OCI-LY3 (cell line): Measurements from ENCODE around the gene BACH2.
"Not testable (repeated sequence)": the region's sequence is repeated elsewhere in the genome, so short reads cannot be mapped to it uniquely, and the experiment has no call there.

Experiments used
- H2AFZ ChIP-seq: fragments of 200-600, 300-600 bp; shearing (Covaris generic); 2 replicates; pipeline ENCODE4 v1.6.0; 2014; ENCODE audit warnings: antibody characterized with exemption, low read depth, low read length
- H3K27ac ChIP-seq: fragments of 200-600, 300-600 bp; sonication (generic); 2 replicates; pipeline ENCODE4 v1.5.1; 2014; ENCODE audit warnings: mild to moderate bottlenecking, low read length, moderate library complexity, mixed read lengths
- H3K27me3 ChIP-seq: fragments of 200-600, 300-600 bp; sonication (generic); 2 replicates; pipeline ENCODE4 v1.6.1; 2014; ENCODE audit warnings: low read depth, low read length, mixed read lengths
- H3K36me3 ChIP-seq: fragments of 200-600, 300-600 bp; sonication (generic); replicated peaks from 2 replicates; pipeline ENCODE3; 2014; ENCODE audit warnings: low read depth, low read length, mixed read lengths
- H3K4me1 ChIP-seq: fragments of 300-600, 200-600 bp; sonication (generic); 2 replicates; pipeline ENCODE4 v1.6.1; 2014; ENCODE audit warnings: low read length, mixed read lengths
- H3K4me2 ChIP-seq: fragments of 200-600, 300-600 bp; sonication (generic); 2 replicates; pipeline ENCODE4 v1.6.1; 2014; ENCODE audit warnings: low read length, mixed read lengths
- H3K4me3 ChIP-seq: fragments of 300-600, 200-600 bp; sonication (generic); 2 replicates; pipeline ENCODE4 v1.5.1; 2014; ENCODE audit warnings: antibody characterized with exemption, mild to moderate bottlenecking, low read length, moderate library complexity
- H3K79me2 ChIP-seq: fragments of 300-600, 200-600 bp; shearing (Covaris generic); 2 replicates; pipeline ENCODE4 v1.6.1; 2014; ENCODE audit warnings: mild to moderate bottlenecking, low read length, mixed read lengths
- H3K9ac ChIP-seq: fragments of 300-600, 200-600 bp; shearing (Covaris generic); 2 replicates; pipeline ENCODE4 v1.6.0; 2014; ENCODE audit warnings: mild to moderate bottlenecking, low read length, moderate library complexity
- H3K9me3 ChIP-seq: fragments of 200-600, 300-600 bp; shearing (Covaris generic); 2 replicates; pipeline ENCODE4 v1.6.1; 2014; ENCODE audit warnings: low read length, mixed read lengths; ENCODE audit not compliant: insufficient read depth
- H4K20me1 ChIP-seq: fragments of 200-600, 300-600 bp; sonication (generic); 2 replicates; pipeline ENCODE4 v1.6.1; 2016; ENCODE audit warnings: low read length, mixed read lengths; ENCODE audit not compliant: insufficient read depth
- CTCF ChIP-seq: fragments of 200-600, 300-600 bp; sonication (generic); IDR thresholded peaks from 2 replicates; pipeline ENCODE4 v1.5.1; 2014; ENCODE audit warnings: antibody characterized with exemption, low read length, low read depth
- EZH2phosphoT487 ChIP-seq: fragments of 200-600 bp; shearing (Covaris generic); IDR thresholded peaks from 2 replicates; pipeline ENCODE4 v1.6.1; 2018; ENCODE audit warnings: antibody characterized with exemption, mixed run types, low read depth

Gene BACH2

GRCh38 chr6:89895276-89895874, 401.3 kb downstream of the BACH2 start:
- Histone ChIP-seq H2AFZ (no peak overlapping the region), H3K9ac (no peak overlapping the region), H3K4me1 (no peaks in the 10 kb centered on the region), H3K36me3 (no peaks in the 10 kb centered on the region), H3K79me2 (no peaks in the 10 kb centered on the region), H3K4me3 (no peak overlapping the region), H3K4me2 (no peak overlapping the region), H3K27ac (no peak overlapping the region), H3K9me3 (no peaks in the 10 kb centered on the region), H3K27me3 (no peaks in the 10 kb centered on the region), H4K20me1 (no peaks in the 10 kb centered on the region)
- TF ChIP-seq EZH2phosphoT487 (no peak), CTCF (no peak)

- Histone ChIP-seq H3K79me2 (no peaks in the 10 kb centered on the region), H3K4me3 (no peak within 1 kb of the TSS), H4K20me1 (no peaks in the 10 kb centered on the region), H3K9ac (no peak within 1 kb of the TSS), H3K36me3 (no peaks in the 10 kb centered on the region), H3K4me1 (no peaks in the 10 kb centered on the region), H3K27me3 (no peaks in the 10 kb centered on the region), H3K27ac (no peak within 1 kb of the TSS), H2AFZ (no peak within 1 kb of the TSS), H3K9me3 (no peaks in the 10 kb centered on the region), H3K4me2 (no peak within 1 kb of the TSS)
- no peak for TF ChIP-seq CTCF
- no peak for TF ChIP-seq EZH2phosphoT487
Observed at GRCh38 chr6:89894169-89894568, 402.5 kb downstream of the BACH2 start, which contains the start of gene GJA10. Gene GJA10 (plus strand): TSS chr6:89894469. CDS start chr6:89894469, 0 bp downstream.

- H2AFZ ChIP-seq, H3K9me3 ChIP-seq, H3K27me3 ChIP-seq, H4K20me1 ChIP-seq, H3K4me3 ChIP-seq, H3K79me2 ChIP-seq, H3K9ac ChIP-seq, H3K4me2 ChIP-seq, H3K27ac ChIP-seq, H3K36me3 ChIP-seq, H3K4me1 ChIP-seq: not testable (repeated sequence)
Observed at GRCh38 chr6:89892577-89892976, 404.1 kb downstream of the BACH2 start.

- H3K79me2 ChIP-seq, H3K9me3 ChIP-seq, H4K20me1 ChIP-seq, H3K4me1 ChIP-seq, H3K27me3 ChIP-seq, H3K27ac ChIP-seq, H3K4me3 ChIP-seq, H3K36me3 ChIP-seq, H2AFZ ChIP-seq, H3K9ac ChIP-seq: not testable (repeated sequence)
- peak overlapping the region; percentile 9; the same call in 1 of the 2 replicates for H3K4me2 ChIP-seq
Observed at GRCh38 chr6:89890845-89891528, 405.7 kb downstream of the BACH2 start.

- no peaks in the 10 kb centered on the region for H3K36me3 ChIP-seq
- TF ChIP-seq CTCF, result no peak
- no peak for TF ChIP-seq EZH2phosphoT487
- no peak overlapping the region for H3K4me3 ChIP-seq
- no peak overlapping the region for H2AFZ ChIP-seq
- no peak overlapping the region for H3K4me2 ChIP-seq
- H4K20me1 ChIP-seq, result no peaks in the 10 kb centered on the region
- H3K9ac ChIP-seq, result no peak overlapping the region
- H3K9me3 ChIP-seq, result no peaks in the 10 kb centered on the region
- H3K27me3 ChIP-seq, result no peaks in the 10 kb centered on the region
- no peaks in the 10 kb centered on the region for H3K79me2 ChIP-seq
- no peaks in the 10 kb centered on the region for H3K4me1 ChIP-seq
- no peak overlapping the region for H3K27ac ChIP-seq
Observed at GRCh38 chr6:89888871-89889270, 407.8 kb downstream of the BACH2 start.
